Measurements from ENCODE around the gene WDR7. TPM values are rescaled to one million over a fixed set of nuclear protein-coding genes. Genes with fewer than 3 reads are reported as not detected.
"Not testable (repeated sequence)": the region's sequence is repeated elsewhere in the genome, so short reads cannot be mapped to it uniquely, and the experiment has no call there.

WDR7 gene
- total RNA-seq, 4 donors from 2014 or later: 22.6 to 39.0 (median 31.2) TPM

DNA sequence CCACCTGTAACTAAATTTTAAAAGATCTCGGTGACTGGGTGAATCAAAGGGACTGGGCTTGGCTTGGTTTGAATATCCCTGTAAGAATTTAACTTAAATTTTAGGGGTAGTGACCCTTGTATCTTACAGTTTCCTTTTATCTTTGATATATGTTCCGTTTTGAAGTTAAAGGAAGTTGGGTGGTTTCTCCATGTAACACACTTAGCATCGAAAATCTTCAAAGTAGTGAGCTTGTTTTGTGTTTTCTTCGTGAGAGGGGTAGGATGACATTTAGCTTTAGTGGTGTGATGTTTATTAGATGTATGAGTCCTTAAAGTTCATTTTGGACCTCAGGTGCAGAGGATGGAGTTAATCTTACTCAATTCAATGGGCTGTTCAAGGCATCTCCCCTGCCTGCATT is 1.6 kb downstream of the WDR7 start:
- no peaks in the 10 kb centered on the region for H3K27me3 ChIP-seq
- TF ChIP-seq POLR2A (IDR thresholded peaks at IDR 0.05) (no peak), EP300 (IDR thresholded peaks at IDR 0.05) (no peak)
- TF ChIP-seq, protein P1, sequence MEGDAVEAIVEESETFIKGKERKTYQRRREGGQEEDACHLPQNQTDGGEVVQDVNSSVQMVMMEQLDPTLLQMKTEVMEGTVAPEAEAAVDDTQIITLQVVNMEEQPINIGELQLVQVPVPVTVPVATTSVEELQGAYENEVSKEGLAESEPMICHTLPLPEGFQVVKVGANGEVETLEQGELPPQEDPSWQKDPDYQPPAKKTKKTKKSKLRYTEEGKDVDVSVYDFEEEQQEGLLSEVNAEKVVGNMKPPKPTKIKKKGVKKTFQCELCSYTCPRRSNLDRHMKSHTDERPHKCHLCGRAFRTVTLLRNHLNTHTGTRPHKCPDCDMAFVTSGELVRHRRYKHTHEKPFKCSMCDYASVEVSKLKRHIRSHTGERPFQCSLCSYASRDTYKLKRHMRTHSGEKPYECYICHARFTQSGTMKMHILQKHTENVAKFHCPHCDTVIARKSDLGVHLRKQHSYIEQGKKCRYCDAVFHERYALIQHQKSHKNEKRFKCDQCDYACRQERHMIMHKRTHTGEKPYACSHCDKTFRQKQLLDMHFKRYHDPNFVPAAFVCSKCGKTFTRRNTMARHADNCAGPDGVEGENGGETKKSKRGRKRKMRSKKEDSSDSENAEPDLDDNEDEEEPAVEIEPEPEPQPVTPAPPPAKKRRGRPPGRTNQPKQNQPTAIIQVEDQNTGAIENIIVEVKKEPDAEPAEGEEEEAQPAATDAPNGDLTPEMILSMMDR (IDR thresholded peaks at IDR 0.05): no peak
- WGBS, 2 donors: 71 to 84% methylated on average over 4 of the region's 4 CpGs
- no peaks in the 10 kb centered on the region for H3K9me3 ChIP-seq
- DNase-seq (ENCODE audit: low spot score in 2 of 2): no peak
- peaks cover 0 to 19% (median 5%) of the 10 kb centered on the region in 4 donors for H3K4me1 ChIP-seq
- H3K4me3 ChIP-seq: no peak overlapping the region
- H3K27ac ChIP-seq: no peak overlapping the region
- peaks cover 0 to 1% (median 0%) of the 10 kb centered on the region in 3 donors for H3K36me3 ChIP-seq

DNA sequence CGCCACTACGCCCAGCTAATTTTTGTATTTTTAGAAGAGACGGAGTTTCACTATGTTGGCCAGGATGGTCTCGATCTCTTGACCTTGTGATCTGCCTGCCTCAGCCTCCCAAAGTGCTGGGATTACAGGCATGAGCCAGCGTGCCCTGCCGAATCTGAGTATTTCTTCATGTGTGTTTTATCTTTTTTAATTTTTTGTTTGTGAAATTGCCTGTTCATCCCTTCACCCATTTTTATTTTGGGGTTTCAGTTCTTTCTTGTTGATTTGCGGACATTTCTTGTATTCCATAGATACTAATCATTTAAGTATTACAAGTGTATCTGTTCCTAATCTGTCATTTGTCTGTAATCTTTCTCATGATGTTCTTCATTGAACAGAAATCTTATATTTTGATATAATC is 3.1 kb downstream of the WDR7 start:
- 97% methylated on average over 7 of the region's 7 CpGs for WGBS, 2 donors
- not testable (repeated sequence) for H3K36me3 ChIP-seq; H3K27me3 ChIP-seq; H3K9me3 ChIP-seq; DNase-seq (ENCODE audit: low spot score in 2 of 2); H3K4me3 ChIP-seq; H3K27ac ChIP-seq
- H3K4me1 ChIP-seq: peaks cover 0 to 19% (median 5%) of the 10 kb centered on the region in 4 donors

DNA sequence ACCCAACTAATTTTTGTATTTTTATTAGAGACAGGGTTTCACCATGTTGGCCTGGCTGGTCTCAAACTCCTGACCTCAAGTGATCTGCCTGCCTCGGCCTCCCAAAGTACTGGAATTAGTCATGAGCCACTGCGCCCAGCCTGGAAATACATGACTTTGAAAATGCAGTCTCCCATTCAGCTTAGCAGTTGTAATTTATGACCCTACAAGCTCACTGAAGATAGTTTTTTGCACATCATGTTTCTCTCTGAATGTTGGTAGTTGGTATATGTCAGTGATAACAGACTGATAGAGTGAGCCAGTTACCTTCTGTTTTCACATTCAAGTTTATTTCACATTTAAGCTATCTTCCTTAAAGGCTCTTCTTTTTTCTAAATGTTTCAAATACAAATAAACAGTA is 7.1 kb downstream of the WDR7 start:
- TF ChIP-seq, protein P1 (IDR thresholded peaks at IDR 0.05): no peak
- no peak for TF ChIP-seq EP300 (IDR thresholded peaks at IDR 0.05)
- TF ChIP-seq POLR2A (IDR thresholded peaks at IDR 0.05): no peak
- peaks cover 0 to 5% (median 0%) of the 10 kb centered on the region in 4 donors for H3K4me1 ChIP-seq
- H3K27me3 ChIP-seq: no peaks in the 10 kb centered on the region
- no peak for DNase-seq (ENCODE audit: low spot score in 2 of 2)
- H3K36me3 ChIP-seq: peaks cover 0 to 7% (median 0%) of the 10 kb centered on the region in 3 donors
- H3K4me3 ChIP-seq: no peak overlapping the region
- WGBS, 2 donors: 93 to 100% methylated on average over 2 of the region's 2 CpGs
- no peak overlapping the region for H3K27ac ChIP-seq
- H3K9me3 ChIP-seq: no peaks in the 10 kb centered on the region

DNA sequence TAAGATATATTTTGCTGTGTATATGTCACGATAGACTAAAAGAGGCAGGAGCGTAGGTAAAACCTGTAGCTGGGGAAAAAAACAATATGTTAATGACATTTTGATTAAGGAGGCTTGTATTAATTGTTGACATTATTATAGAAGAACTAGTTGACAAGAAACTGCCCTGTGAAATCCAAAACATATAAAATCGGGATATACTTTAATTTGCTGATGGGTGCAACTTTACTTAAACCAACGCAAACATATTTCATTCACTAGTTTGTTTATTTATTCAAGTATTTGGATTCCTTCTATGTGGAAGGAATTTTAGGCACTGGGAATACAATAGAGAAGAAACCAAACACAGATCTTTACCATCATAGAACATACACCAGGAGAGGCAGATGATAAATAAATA is 8.0 kb downstream of the WDR7 start:
- Histone ChIP-seq H3K27ac (no peak overlapping the region), H3K4me1 (no peaks in the 10 kb centered on the region), H3K4me3 (no peak overlapping the region), H3K36me3 (peaks cover 0 to 7% (median 0%) of the 10 kb centered on the region in 3 donors), H3K9me3 (no peaks in the 10 kb centered on the region), H3K27me3 (no peaks in the 10 kb centered on the region)
- 95 to 97% methylated on average over 4 of the region's 4 CpGs for WGBS, 2 donors
- DNase-seq (ENCODE audit: low spot score in 2 of 2): no peak
- TF ChIP-seq, protein P1 (IDR thresholded peaks at IDR 0.05): no peak
- no peak for TF ChIP-seq EP300 (IDR thresholded peaks at IDR 0.05)
- TF ChIP-seq POLR2A (IDR thresholded peaks at IDR 0.05): no peak

DNA sequence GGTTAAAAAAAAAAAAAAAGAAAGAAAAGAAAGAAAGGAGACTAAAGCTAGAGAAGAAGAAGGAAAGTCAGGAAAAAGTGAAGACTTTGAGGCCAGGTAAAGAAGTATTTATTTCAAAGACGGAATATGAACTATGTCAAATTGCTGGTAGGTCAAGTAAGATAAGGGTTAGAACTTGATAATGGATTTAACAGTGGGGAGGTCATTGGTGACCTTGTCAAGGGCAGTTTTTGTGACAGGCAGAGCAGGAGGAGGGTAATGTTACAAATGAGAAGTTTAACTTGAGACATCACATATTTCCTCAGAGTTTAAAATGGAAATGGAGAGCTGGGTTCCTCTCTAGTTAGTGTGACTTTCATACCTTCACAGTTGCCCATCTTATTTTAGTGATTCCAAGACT is 9.5 kb downstream of the WDR7 start:
- Histone ChIP-seq H3K4me3 (no peak overlapping the region), H3K27me3 (no peaks in the 10 kb centered on the region), H3K36me3 (peaks cover 0 to 7% (median 0%) of the 10 kb centered on the region in 3 donors), H3K9me3 (no peaks in the 10 kb centered on the region), H3K4me1 (no peaks in the 10 kb centered on the region), H3K27ac (no peak overlapping the region)
- TF ChIP-seq POLR2A (IDR thresholded peaks at IDR 0.05) (no peak), EP300 (IDR thresholded peaks at IDR 0.05) (no peak)
- TF ChIP-seq, protein P1 (IDR thresholded peaks at IDR 0.05): no peak
- DNase-seq (ENCODE audit: low spot score in 2 of 2): no peak
- 94 to 100% methylated on average over 1 of the region's 1 CpG for WGBS, 2 donors
